Fibroblast of skin of back (primary cell): ENCODE results near the gene DIO3. TPM values are rescaled to one million over a fixed set of nuclear protein-coding genes. Genes with fewer than 3 reads are reported as not detected.

Source experiments
- DNase-seq: peaks from one replicate; pipeline ENCODE4 v3.0.0-alpha.2; 2013
- polyA plus RNA-seq, 2 experiments: library from polyadenylated mRNA; unstranded; fragments of 120-200 nt; gene quantifications; one replicate each; pipeline ENCODE4 v1.2.1, GENCODE V29; 2013; ENCODE audit not compliant: insufficient read length in 2 of 2

DIO3 gene
- polyA plus RNA-seq (2013, experiment 1 of 2; ENCODE audit: insufficient read length) = not detected
- polyA plus RNA-seq (2013, experiment 2 of 2; ENCODE audit: insufficient read length) = not detected

- peak; percentile 18 for DNase-seq
Observed at GRCh38 chr14:101561145-101561896, at the start of gene DIO3. TSS of gene DIO3 (plus strand) at chr14:101561495.

GRCh38 chr14:101511620-101512375, 49.5 kb upstream of the DIO3 start:
- no peak for DNase-seq

GRCh38 chr14:101512376-101512695, 49.0 kb upstream of the DIO3 start:
- no peak for DNase-seq

GRCh38 chr14:101514136-101514535, 47.2 kb upstream of the DIO3 start:
- DNase-seq = no peak

- DNase-seq = no peak
Observed at GRCh38 chr14:101516401-101516800, 44.9 kb upstream of the DIO3 start.

- no peak for DNase-seq
Observed at GRCh38 chr14:101518611-101519473, 42.5 kb upstream of the DIO3 start.

- DNase-seq = no peak
Observed at GRCh38 chr14:101520621-101521472, 40.4 kb upstream of the DIO3 start.

- DNase-seq = no peak
Observed at GRCh38 chr14:101521473-101521915, 39.8 kb upstream of the DIO3 start.

- DNase-seq = no peak
Observed at GRCh38 chr14:101521978-101522377, 39.3 kb upstream of the DIO3 start.

- no peak for DNase-seq
Observed at GRCh38 chr14:101525640-101526527, 35.4 kb upstream of the DIO3 start.

- no peak for DNase-seq
Observed at GRCh38 chr14:101527987-101528386, 33.3 kb upstream of the DIO3 start.

GRCh38 chr14:101529079-101529478, 32.2 kb upstream of the DIO3 start:
- DNase-seq = no peak

- DNase-seq = no peak
Observed at GRCh38 chr14:101534198-101534597, 27.1 kb upstream of the DIO3 start.

GRCh38 chr14:101535232-101535631, 26.1 kb upstream of the DIO3 start:
- no peak for DNase-seq

- DNase-seq = no peak
Observed at GRCh38 chr14:101535701-101536207, 25.5 kb upstream of the DIO3 start.

- DNase-seq = no peak
Observed at GRCh38 chr14:101537286-101537685, 24.0 kb upstream of the DIO3 start.

GRCh38 chr14:101538878-101539277, 22.4 kb upstream of the DIO3 start:
- DNase-seq = no peak

- no peak for DNase-seq
Observed at GRCh38 chr14:101539880-101540279, 21.4 kb upstream of the DIO3 start.

GRCh38 chr14:101540481-101541462, 20.5 kb upstream of the DIO3 start:
- no peak for DNase-seq
